HEK293 (cell line): ENCODE measurements around the gene POLR3E.
A peak's percentile ranks its signal among the peaks of the same experiment; 100 is the strongest.

Experiments used
- CTCF ChIA-PET: fragments of 350-600 bp; formaldehyde crosslinking; extraction: SDS; loops from one replicate; lab custom pipeline; 2021; ENCODE audit warnings: antibody characterized with exemption; lab: Yijun Ruan, JAX
- POLR2A ChIA-PET: fragments of 300-600 bp; formaldehyde crosslinking; extraction: SDS; loops from one replicate; lab custom pipeline; 2020; ENCODE audit warnings: antibody characterized with exemption, inconsistent platforms; lab: Yijun Ruan, JAX
- H3K27ac ChIP-seq: fragments of 200-500 bp; sonication (Bioruptor generic); 2 replicates; pipeline ENCODE4 v1.5.1; 2014; ENCODE audit warnings: low read depth, low read length, control low read depth, inconsistent platforms; ENCODE audit errors: extremely low read depth
- H3K36me3 ChIP-seq, 2 experiments: fragments of 200-500 bp in 1 of 2; sonication (Bioruptor generic) in 1 of 2; 1 replicate in 1 of 2; 2 replicates in 1 of 2; pipeline ENCODE4 v1.5.1; 2014 to 2017; ENCODE audit warnings: inconsistent platforms in 2 of 2, low read length in 2 of 2; ENCODE audit not compliant: control insufficient read depth in 2 of 2, insufficient read depth in 1 of 2
- H3K4me1 ChIP-seq: fragments of 200-500 bp; sonication (Bioruptor generic); 2 replicates; pipeline ENCODE4 v1.5.1; 2014; ENCODE audit warnings: mild to moderate bottlenecking, low read length, inconsistent platforms; ENCODE audit not compliant: control insufficient read depth, insufficient read depth
- H3K4me3 ChIP-seq: 2 replicates; pipeline ENCODE4 v1.5.1; 2011; ENCODE audit warnings: low read depth, mild to moderate bottlenecking, control low read depth, low read length, moderate library complexity
- H3K9me3 ChIP-seq: fragments of 200-500 bp; sonication (Bioruptor generic); 2 replicates; pipeline ENCODE4 v1.5.1; 2014; ENCODE audit warnings: low read depth, low read length, inconsistent platforms; ENCODE audit not compliant: control insufficient read depth, insufficient read depth
- BCL11B ChIP-seq: fragments of 450-650 bp; formaldehyde crosslinking; IDR thresholded peaks from 2 replicates; pipeline ENCODE4 v1.5.1; 2016; ENCODE audit warnings: low read depth, missing biosample characterization, missing genetic modification characterization
- KLF7 ChIP-seq: fragments of 450-650 bp; formaldehyde crosslinking; IDR thresholded peaks from 2 replicates; pipeline ENCODE4 v1.5.1; 2016; ENCODE audit warnings: missing biosample characterization, missing genetic modification characterization, borderline replicate concordance
- KLF8 ChIP-seq: fragments of 450-650 bp; formaldehyde crosslinking; IDR thresholded peaks from 2 replicates; pipeline ENCODE4 v1.5.1; 2016; ENCODE audit warnings: missing biosample characterization, missing genetic modification characterization
- SP3 ChIP-seq: fragments of 450-650 bp; formaldehyde crosslinking; IDR thresholded peaks from 2 replicates; pipeline ENCODE4 v1.5.1; 2016; ENCODE audit warnings: missing biosample characterization, missing genetic modification characterization
- WT1 ChIP-seq: fragments of 450-650 bp; formaldehyde crosslinking; IDR thresholded peaks from 2 replicates; pipeline ENCODE4 v1.5.1; 2016; ENCODE audit warnings: missing biosample characterization, missing genetic modification characterization
- ZBTB17 ChIP-seq: fragments of 450-650 bp; formaldehyde crosslinking; IDR thresholded peaks from 2 replicates; pipeline ENCODE4 v1.5.1; 2016; ENCODE audit warnings: missing biosample characterization, missing genetic modification characterization
- ZBTB8A ChIP-seq: fragments of 450-650 bp; formaldehyde crosslinking; IDR thresholded peaks from 2 replicates; pipeline ENCODE4 v1.5.1; 2016; ENCODE audit warnings: missing biosample characterization, missing genetic modification characterization
- ZIC2 ChIP-seq: fragments of 450-650 bp; formaldehyde crosslinking; IDR thresholded peaks from 2 replicates; pipeline ENCODE4 v1.5.1; 2016; ENCODE audit warnings: missing biosample characterization, missing genetic modification characterization
- ZNF2 ChIP-seq: fragments of 450-650 bp; formaldehyde crosslinking; IDR thresholded peaks from 2 replicates; pipeline ENCODE4 v1.5.1; 2016; ENCODE audit warnings: missing biosample characterization, missing genetic modification characterization
- ZNF211 ChIP-seq: fragments of 450-650 bp; formaldehyde crosslinking; IDR thresholded peaks from 2 replicates; pipeline ENCODE4 v1.5.1; 2016; ENCODE audit warnings: low read depth, missing biosample characterization, missing genetic modification characterization
- ZNF335 ChIP-seq: fragments of 450-650 bp; formaldehyde crosslinking; conservative IDR thresholded peaks from 2 replicates; pipeline ENCODE4 v1.5.1; 2016; ENCODE audit warnings: missing biosample characterization, missing genetic modification characterization
- ZSCAN4 ChIP-seq: fragments of 450-650 bp; formaldehyde crosslinking; IDR thresholded peaks from 2 replicates; pipeline ENCODE4 v1.5.1; 2017; ENCODE audit warnings: missing biosample characterization, missing genetic modification characterization
- TF ChIP-seq, protein P1 (sequence below): fragments of 450-650 bp; formaldehyde crosslinking; IDR thresholded peaks from 2 replicates; pipeline ENCODE4 v1.5.1; 2016; ENCODE audit warnings: missing biosample characterization, missing genetic modification characterization
- TF ChIP-seq, protein P2 (sequence below): fragments of 450-650 bp; formaldehyde crosslinking; conservative IDR thresholded peaks from 2 replicates; pipeline ENCODE4 v1.5.1; 2016; ENCODE audit warnings: low read depth, missing biosample characterization, missing genetic modification characterization

POLR3E gene

GRCh38 chr16:22374311-22375116 is 77.3 kb downstream of the POLR3E start, which contains the start of gene CDR2 (continued):
- TF ChIP-seq, protein P1, sequence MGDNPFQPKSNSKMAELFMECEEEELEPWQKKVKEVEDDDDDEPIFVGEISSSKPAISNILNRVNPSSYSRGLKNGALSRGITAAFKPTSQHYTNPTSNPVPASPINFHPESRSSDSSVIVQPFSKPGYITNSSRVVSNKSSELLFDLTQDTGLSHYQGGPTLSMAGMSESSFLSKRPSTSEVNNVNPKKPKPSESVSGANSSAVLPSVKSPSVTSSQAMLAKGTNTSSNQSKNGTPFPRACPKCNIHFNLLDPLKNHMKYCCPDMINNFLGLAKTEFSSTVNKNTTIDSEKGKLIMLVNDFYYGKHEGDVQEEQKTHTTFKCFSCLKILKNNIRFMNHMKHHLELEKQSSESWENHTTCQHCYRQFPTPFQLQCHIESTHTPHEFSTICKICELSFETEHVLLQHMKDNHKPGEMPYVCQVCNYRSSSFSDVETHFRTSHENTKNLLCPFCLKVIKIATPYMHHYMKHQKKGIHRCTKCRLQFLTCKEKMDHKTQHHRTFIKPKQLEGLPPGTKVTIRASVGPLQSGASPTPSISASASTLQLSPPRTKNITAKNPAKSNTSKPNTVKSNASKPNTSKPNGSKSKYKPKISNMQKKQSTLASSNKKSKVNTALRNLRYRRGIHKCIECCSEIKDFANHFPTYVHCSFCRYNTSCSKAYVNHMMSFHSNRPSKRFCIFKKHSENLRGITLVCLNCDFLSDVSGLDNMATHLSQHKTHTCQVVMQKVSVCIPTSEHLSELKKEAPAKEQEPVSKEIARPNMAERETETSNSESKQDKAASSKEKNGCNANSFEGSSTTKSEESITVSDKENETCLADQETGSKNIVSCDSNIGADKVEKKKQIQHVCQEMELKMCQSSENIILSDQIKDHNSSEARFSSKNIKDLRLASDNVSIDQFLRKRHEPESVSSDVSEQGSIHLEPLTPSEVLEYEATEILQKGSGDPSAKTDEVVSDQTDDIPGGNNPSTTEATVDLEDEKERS (tag by site-specific recombination): no peak
- TF ChIP-seq ZNF2 (tag by site-specific recombination): 0 out of 2 replicates have a peak, but pooled peaks have one; percentile 54
- TF ChIP-seq KLF8 (tag by site-specific recombination): peak; percentile 47
- TF ChIP-seq SP3 (tag by site-specific recombination): peak; percentile 69
- 0 out of 2 replicates have a peak, but pooled peaks have one; percentile 43 for TF ChIP-seq KLF7
- no peak for TF ChIP-seq BCL11B (tag by site-specific recombination)
- TF ChIP-seq ZBTB8A (tag by site-specific recombination): peak; percentile 97

DNA sequence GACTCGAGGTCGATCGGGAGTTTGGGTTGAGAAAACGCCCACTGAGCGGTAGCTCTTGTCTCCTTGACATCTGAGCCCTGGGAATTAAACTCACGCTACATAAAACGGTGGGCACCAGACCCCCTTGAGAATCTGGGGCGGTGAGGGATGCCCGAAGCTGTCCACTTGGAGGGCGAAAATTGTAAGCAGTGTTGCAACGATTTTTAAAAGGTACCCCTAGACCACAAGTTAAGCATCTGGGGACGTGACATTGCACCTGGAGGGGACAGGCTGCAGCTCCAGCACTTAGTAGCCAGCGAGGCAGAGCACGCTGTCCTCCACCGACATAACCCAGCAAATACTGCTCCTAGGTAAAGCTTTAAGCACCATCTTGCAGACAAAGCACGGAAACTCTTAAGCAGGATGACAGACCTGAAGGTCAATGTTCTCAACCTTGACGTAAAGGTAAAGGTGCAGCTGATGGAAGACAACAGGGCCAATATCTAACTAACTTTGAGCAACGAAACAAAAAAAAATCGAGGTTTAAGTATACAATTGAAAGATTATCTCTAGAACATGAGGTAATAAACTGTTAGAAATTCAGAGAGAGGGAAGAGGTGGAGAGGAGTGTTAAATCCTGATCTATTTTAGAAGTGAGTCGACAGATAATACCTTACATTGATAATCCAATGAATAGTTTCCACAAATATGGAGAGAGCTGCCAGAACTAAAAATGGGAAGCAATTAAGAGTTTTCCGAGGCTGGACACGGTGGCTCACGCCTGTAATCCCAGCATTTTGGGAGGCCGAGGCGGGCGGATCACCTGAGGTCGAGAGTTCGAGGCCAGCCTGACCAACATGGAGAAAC is 78.1 kb downstream of the POLR3E start:
- CTCF ChIA-PET: interaction anchor here (0.5 kb wide), 1 partner anchor 1075 kb away, joined by 4 read pairs; no protein-coding TSS in a partner anchor
- H3K36me3 ChIP-seq: peaks cover 0 to 7% of the 10 kb centered on the region in 2 experiments; a peak in 1 of 3 replicates
- peak overlapping the region; percentile 72 for H3K4me3 ChIP-seq
- peak overlapping the region; percentile 37; the same call in 1 of the 2 replicates for H3K27ac ChIP-seq
- TF ChIP-seq ZIC2: no peak
- no peak for TF ChIP-seq ZNF211 (tag by site-specific recombination)
- TF ChIP-seq, protein P2, sequence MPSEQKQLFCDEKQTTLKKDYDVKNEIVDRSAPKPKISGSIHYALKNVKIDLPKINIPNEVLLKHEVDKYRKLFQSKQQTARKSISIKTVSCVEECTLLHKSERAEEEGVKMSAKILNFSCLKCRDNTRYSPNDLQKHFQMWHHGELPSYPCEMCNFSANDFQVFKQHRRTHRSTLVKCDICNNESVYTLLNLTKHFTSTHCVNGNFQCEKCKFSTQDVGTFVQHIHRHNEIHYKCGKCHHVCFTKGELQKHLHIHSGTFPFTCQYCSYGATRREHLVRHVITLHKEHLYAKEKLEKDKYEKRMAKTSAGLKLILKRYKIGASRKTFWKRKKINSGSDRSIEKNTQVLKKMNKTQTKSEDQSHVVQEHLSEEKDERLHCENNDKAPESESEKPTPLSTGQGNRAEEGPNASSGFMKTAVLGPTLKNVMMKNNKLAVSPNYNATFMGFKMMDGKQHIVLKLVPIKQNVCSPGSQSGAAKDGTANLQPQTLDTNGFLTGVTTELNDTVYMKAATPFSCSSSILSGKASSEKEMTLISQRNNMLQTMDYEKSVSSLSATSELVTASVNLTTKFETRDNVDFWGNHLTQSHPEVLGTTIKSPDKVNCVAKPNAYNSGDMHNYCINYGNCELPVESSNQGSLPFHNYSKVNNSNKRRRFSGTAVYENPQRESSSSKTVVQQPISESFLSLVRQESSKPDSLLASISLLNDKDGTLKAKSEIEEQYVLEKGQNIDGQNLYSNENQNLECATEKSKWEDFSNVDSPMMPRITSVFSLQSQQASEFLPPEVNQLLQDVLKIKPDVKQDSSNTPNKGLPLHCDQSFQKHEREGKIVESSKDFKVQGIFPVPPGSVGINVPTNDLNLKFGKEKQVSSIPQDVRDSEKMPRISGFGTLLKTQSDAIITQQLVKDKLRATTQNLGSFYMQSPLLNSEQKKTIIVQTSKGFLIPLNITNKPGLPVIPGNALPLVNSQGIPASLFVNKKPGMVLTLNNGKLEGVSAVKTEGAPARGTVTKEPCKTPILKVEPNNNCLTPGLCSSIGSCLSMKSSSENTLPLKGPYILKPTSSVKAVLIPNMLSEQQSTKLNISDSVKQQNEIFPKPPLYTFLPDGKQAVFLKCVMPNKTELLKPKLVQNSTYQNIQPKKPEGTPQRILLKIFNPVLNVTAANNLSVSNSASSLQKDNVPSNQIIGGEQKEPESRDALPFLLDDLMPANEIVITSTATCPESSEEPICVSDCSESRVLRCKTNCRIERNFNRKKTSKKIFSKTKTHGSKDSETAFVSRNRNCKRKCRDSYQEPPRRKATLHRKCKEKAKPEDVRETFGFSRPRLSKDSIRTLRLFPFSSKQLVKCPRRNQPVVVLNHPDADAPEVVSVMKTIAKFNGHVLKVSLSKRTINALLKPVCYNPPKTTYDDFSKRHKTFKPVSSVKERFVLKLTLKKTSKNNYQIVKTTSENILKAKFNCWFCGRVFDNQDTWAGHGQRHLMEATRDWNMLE (tag by site-specific recombination): 0 out of 2 replicates have a peak, but pooled peaks have one; percentile 1
- no peak for TF ChIP-seq ZSCAN4
- TF ChIP-seq WT1: no peak
- TF ChIP-seq ZNF335 (tag by site-specific recombination): peak; percentile 68
- peak; percentile 8; the same call in 1 of the 2 replicates for TF ChIP-seq ZBTB17 (tag by site-specific recombination)
- peak; percentile 64 for TF ChIP-seq ZBTB8A (tag by site-specific recombination)
- peaks cover 6% of the 10 kb centered on the region; the same call in 1 of the 2 replicates for H3K4me1 ChIP-seq
- H3K9me3 ChIP-seq: no peaks in the 10 kb centered on the region
- POLR2A ChIA-PET: interaction anchor here (0.8 to 2.5 kb wide), 4 partner anchors 11 to 43 kb away, joined by 3 to 20 read pairs (median 6); no protein-coding TSS in a partner anchor
